Lower leg skin (tissue), 3 donors: ENCODE results near the gene YAP1.

ENCODE experiments used
- CTCF ChIP-seq, 3 donors: fragments of 450-650 bp; IDR thresholded peaks; one replicate each; pipeline ENCODE4 v1.5.1; 2016; ENCODE audit warnings: antibody characterized with exemption in 3 of 3, mild to moderate bottlenecking in 3 of 3, moderate library complexity in 2 of 3
- POLR2A ChIP-seq, 2 donors: fragments of 450-650 bp; IDR thresholded peaks; one replicate each; pipeline ENCODE4 v1.6.1; 2016 to 2017; ENCODE audit warnings: antibody characterized with exemption in 2 of 2, mild to moderate bottlenecking in 1 of 2, moderate library complexity in 1 of 2

GRCh38 chr11:102134597-102134996 is 24.4 kb downstream of the YAP1 start:
- TF ChIP-seq CTCF (IDR thresholded peaks at IDR 0.05) (no peak), POLR2A (IDR thresholded peaks at IDR 0.05) (no peak)
